ENCODE measurements around the gene KLHDC3.
"Not testable (repeated sequence)": the region's sequence is repeated elsewhere in the genome, so short reads cannot be mapped to it uniquely, and the experiment has no call there.

The KLHDC3 gene

GRCh38 chr6:42988486-42989020 lies 25.5 kb upstream of the KLHDC3 start:
- no peak for DNase-seq (ENCODE audit: low spot score)

DNA sequence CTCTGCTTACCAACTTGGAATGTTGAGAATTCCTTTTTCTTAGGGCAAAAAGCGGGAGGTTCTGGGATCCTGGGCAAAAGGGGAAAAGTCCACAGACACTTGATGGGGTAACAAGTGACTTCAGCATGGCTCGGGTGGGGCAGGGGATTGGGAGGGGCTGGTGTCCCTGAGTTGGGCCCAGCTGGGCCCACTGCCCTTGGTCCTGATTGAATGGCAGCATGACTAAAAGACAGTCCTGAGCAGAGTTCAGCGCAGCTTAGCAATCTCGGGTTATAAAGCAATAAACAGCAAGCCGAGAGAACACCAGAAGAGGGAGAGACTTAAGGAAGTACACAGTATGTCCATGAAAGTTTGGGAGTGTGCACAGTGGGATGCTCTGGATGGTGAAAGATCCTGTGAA lies 24.1 kb upstream of the KLHDC3 start:
- no peak for DNase-seq (ENCODE audit: low spot score)

DNA sequence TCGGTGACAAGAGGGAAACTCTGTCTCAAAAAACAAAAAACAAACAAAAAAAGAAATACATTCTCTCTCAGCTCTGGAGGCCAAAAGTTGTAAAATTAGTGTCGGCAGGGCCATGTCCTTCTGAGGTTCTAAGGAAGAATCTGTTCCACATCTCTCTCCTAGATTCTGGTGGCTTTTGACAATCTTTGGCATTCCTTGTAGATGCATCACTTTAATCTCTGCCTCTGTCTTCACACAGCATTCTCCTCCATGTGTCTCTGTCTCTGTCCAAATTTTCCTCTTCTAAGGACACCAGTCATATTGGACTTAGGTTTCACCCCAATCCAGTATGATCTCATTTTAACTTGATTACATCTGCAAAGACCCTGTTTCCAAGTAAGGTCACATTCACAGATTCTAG lies 20.6 kb upstream of the KLHDC3 start:
- DNase-seq (ENCODE audit: low spot score) = no peak

DNA sequence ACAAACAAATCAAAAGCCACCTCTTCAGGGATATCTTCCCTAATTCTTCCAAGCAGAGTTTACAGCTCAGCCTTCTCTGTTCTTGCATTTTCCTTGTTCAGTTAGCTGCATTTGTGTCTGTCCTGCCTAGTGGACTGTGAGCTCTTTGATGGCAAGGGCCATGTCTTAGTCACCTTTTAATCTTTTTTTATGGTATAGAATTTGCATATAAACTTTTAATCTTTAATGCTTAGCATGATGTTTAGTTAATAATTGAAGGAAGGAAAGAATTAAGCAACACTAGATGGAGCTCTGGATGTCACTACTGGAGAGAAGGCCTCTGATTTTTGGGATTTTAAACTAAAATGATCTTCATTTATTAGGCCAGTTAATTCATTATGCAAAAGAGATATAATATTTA lies 17.5 kb upstream of the KLHDC3 start:
- DNase-seq (ENCODE audit: low spot score) = no peak

- not testable (repeated sequence) for DNase-seq (ENCODE audit: low spot score)
Measured at GRCh38 chr6:42998205-42998604, 15.8 kb upstream of the KLHDC3 start.

DNA sequence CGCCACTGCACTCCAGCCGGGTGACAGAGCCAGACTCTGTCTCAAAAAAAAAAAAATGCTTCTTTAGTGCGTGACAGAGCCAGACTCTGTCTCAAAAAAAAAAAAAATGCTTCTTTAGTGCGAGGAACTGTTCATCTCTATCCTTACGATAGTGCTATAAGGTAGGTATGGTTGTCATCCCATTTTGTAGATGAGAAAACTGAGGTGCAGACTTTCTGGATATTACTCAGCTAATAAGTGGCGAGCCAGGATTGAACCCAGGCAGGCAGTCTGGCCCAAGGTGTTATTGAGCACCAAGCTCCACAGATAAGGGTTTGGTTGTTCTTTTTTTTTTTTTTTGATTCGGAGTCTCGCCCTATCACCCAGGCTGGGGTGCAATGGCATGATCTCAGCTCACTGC lies 12.2 kb upstream of the KLHDC3 start:
- DNase-seq (ENCODE audit: low spot score) = no peak

- DNase-seq (ENCODE audit: low spot score) = no peak
Measured at GRCh38 chr6:43005844-43006243, 8.2 kb upstream of the KLHDC3 start.

DNA sequence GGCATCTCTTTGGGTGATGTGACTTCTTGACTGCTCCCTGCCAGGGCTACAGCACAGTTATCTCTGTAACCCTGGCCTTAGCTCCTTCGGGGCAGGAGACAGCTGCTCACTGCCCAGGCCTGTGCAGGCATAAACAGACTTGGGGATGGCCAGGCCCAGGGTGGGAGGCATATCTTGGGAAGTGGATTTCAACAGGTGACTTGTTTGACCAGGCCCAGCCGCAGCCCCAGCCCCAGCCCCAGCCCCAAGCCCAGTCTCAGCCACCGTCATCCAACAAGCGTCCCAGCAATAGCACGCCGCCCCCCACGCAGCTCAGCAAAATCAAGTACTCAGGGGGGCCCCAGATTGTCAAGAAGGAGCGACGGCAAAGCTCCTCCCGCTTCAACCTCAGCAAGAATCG lies 7.8 kb upstream of the KLHDC3 start:
- no peak for DNase-seq (ENCODE audit: low spot score)

DNA sequence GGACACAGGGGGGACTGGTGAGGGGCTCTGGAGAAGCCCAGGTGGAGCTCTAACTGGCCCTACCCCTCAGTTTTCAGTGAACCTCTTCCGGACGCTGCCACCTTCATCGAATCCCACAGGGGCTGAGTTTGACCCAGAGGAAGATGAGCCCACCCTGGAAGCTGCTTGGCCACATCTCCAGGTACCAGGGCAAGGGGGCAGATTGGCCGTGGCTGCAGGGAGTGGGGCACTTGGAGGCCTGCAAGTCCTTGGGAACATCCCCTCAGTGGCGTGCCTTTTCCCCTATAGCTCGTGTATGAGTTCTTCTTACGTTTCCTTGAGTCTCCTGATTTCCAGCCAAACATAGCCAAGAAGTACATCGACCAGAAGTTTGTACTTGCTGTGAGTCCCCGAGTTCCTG lies 6.9 kb upstream of the KLHDC3 start:
- DNase-seq (ENCODE audit: low spot score) = no peak

DNA sequence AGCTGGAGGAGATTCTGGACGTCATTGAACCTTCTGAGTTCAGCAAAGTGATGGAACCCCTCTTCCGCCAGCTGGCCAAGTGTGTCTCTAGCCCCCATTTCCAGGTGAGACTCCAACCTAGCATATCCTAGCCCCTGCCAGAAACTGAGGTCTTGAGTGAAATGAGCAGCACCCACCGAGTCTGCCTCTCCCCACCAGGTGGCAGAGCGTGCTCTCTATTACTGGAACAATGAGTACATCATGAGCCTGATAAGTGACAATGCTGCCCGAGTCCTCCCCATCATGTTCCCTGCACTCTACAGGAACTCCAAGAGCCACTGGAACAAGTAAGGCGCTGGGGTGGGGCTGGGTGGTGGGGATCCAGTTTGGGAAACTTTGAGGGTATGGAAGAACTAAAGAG lies 4.9 kb upstream of the KLHDC3 start:
- DNase-seq (ENCODE audit: low spot score) = no peak

DNA sequence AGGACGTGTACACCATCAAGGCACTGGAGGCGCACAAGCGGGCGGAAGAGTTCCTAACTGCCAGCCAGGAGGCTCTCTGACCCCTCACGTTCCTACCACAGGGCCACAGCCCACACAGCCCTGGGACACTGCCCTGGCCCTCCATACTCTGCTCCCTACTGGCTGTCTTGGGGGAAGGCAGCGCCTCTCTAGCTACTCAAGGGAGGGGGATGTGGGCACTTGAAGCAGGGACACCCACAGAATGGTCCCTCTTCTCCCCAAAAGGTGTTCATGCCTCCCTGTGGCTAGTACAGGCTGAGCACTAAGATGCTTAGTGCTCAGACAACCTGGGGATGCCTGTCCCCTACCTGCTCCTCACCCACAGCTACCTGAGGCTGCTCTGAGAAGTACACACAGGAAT lies 2.8 kb upstream of the KLHDC3 start:
- no peak for DNase-seq (ENCODE audit: low spot score)

DNA sequence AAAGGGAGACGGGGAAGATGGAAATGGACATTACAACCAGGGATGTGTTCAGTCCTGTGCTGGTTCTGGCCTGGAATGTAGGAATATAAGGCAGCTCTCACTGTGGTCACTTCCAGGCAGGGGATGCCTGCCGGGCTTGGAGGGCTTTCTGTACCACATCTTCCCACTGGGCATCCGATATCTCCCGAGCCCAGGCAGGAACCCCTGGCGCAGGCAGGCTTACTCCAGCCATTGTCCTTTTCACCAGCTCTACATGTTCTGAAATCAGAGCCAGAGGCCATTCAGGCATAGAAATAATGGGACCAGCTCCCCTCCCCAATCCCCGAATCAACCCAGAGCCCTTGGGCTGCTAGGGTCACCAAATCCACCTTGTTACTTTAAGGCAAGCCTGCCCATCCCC lies 1.7 kb upstream of the KLHDC3 start:
- DNase-seq (ENCODE audit: low spot score) = no peak

GRCh38 chr6:43013097-43013842 lies 779 bp upstream of the KLHDC3 start:
- no peak for DNase-seq (ENCODE audit: low spot score)

GRCh38 chr6:43014434-43014909 lies 423 bp downstream of the KLHDC3 start:
- no peak for DNase-seq (ENCODE audit: low spot score)

GRCh38 chr6:43016176-43016942 lies 2.3 kb downstream of the KLHDC3 start:
- no peak for DNase-seq (ENCODE audit: low spot score)

GRCh38 chr6:43016943-43017334 lies 2.9 kb downstream of the KLHDC3 start:
- DNase-seq (ENCODE audit: low spot score) = no peak

DNA sequence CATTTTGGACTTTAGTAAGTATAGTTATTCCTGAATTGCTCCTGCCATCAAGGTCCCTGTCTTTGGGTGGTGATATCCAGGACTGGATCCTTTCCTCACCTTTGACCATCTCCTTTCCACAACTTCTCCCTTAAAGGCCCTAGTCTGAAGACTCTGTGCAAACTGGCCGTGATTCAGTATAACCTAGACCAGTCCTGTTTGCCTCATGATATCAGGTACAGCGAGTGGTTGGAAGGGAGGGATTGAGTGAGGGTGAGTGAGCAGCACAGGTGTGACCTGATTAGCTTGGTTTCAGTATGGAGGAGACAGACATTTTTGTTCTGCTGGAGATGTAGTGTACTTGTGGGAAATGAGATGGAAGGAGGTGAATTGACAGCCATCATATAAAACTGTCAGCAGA lies 5.1 kb downstream of the KLHDC3 start:
- DNase-seq (ENCODE audit: low spot score) = no peak

- no peak for DNase-seq (ENCODE audit: low spot score)
Measured at GRCh38 chr6:43020052-43020705, 6.1 kb downstream of the KLHDC3 start.

DNA sequence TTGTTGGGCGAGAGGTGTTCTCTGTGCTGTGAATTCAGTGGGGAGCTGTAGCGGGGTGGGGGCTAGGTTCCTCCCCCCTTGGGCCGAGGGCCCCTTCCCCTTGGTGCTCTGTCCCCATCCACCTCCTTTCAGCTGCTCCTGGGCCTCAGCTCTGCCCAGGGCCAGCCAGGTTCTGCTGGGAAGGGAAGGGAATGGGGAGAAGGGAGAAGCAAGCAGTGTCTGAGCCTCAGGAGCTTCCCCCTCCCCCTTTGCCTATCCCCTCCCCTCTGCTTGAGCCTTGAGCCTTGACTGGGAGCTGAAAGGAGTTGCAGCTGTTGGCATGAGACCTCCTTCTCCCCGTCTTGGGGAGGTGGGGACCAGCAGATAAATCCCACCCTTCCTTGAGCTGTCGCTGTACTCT lies 6.8 kb downstream of the KLHDC3 start:
- no peak for DNase-seq (ENCODE audit: low spot score)

DNA sequence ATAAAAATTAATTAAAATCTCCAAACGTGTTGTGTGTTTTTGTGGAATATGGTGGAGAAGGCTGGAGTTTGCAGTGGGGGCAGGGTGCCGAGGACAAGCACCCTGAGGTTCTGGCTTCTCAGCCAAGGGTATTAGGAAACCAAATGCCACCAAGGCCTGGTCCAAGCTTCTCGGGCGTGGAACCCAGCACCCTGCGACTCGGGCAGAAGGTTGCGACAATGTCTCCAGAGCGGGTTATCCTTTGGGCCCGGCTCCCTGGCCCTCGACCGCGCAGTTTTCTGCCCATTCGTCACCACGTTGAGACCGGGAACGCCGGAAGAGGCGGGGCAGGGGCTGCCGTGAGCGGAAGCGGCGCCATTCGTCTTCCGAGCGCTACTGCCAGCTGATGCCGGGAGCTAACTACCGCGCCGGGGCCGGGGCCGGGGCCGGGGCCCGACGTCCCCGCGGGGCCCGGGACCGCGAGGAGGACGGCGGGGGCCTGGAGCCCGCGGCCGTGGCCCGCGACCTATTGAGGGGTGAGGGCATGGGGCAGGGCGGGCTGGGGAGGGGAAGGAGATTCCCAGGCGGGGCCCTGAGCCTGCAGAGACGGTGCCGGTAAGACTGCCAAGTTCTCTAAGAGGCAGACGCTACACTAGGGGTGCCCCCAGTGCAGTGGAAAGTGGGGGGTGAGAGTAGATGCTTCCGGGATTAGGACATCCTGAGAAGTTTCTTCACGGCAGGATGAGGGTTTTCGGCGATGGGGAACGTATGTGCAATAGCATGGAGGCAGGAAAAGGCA lies 7.4 kb downstream of the KLHDC3 start, which contains the start of gene RRP36:
RRP36 (plus strand) TSS at position 354 of the 778 bp plus-strand sequence; CDS start at position 386, 32 bp downstream.
- DNase-seq (ENCODE audit: low spot score) = peak; percentile 56

GRCh38 chr6:43024436-43024835 lies 10.4 kb downstream of the KLHDC3 start:
- DNase-seq (ENCODE audit: low spot score) = no peak

- DNase-seq (ENCODE audit: low spot score) = no peak
Measured at GRCh38 chr6:43026365-43026764, 12.3 kb downstream of the KLHDC3 start.

All from pons (tissue), 1 donor.